ENCODE results near the gene PLCH2.

GRCh38 chr1:2481885-2482284 lies 5.8 kb downstream of the PLCH2 start:
- TF ChIP-seq, protein P1, sequence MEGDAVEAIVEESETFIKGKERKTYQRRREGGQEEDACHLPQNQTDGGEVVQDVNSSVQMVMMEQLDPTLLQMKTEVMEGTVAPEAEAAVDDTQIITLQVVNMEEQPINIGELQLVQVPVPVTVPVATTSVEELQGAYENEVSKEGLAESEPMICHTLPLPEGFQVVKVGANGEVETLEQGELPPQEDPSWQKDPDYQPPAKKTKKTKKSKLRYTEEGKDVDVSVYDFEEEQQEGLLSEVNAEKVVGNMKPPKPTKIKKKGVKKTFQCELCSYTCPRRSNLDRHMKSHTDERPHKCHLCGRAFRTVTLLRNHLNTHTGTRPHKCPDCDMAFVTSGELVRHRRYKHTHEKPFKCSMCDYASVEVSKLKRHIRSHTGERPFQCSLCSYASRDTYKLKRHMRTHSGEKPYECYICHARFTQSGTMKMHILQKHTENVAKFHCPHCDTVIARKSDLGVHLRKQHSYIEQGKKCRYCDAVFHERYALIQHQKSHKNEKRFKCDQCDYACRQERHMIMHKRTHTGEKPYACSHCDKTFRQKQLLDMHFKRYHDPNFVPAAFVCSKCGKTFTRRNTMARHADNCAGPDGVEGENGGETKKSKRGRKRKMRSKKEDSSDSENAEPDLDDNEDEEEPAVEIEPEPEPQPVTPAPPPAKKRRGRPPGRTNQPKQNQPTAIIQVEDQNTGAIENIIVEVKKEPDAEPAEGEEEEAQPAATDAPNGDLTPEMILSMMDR (IDR thresholded peaks at IDR 0.05; ENCODE audit: poor library complexity, severe bottlenecking), result no peak
- TF ChIP-seq POLR2AphosphoS5 (IDR thresholded peaks at IDR 0.05) (no peak), TAF1 (IDR thresholded peaks at IDR 0.05; ENCODE audit: low read depth) (no peak), EZH2 (IDR thresholded peaks at IDR 0.05; ENCODE audit: borderline replicate concordance, insufficient read depth, low read length, poor library complexity, severe bottlenecking) (no peak), MXI1 (conservative IDR thresholded peaks at IDR 0.05; ENCODE audit: poor library complexity, severe bottlenecking) (no peak), EP300 (conservative IDR thresholded peaks at IDR 0.05; ENCODE audit: poor library complexity, severe bottlenecking) (no peak), RAD21 (conservative IDR thresholded peaks at IDR 0.05) (no peak)
- TF ChIP-seq, protein P2, sequence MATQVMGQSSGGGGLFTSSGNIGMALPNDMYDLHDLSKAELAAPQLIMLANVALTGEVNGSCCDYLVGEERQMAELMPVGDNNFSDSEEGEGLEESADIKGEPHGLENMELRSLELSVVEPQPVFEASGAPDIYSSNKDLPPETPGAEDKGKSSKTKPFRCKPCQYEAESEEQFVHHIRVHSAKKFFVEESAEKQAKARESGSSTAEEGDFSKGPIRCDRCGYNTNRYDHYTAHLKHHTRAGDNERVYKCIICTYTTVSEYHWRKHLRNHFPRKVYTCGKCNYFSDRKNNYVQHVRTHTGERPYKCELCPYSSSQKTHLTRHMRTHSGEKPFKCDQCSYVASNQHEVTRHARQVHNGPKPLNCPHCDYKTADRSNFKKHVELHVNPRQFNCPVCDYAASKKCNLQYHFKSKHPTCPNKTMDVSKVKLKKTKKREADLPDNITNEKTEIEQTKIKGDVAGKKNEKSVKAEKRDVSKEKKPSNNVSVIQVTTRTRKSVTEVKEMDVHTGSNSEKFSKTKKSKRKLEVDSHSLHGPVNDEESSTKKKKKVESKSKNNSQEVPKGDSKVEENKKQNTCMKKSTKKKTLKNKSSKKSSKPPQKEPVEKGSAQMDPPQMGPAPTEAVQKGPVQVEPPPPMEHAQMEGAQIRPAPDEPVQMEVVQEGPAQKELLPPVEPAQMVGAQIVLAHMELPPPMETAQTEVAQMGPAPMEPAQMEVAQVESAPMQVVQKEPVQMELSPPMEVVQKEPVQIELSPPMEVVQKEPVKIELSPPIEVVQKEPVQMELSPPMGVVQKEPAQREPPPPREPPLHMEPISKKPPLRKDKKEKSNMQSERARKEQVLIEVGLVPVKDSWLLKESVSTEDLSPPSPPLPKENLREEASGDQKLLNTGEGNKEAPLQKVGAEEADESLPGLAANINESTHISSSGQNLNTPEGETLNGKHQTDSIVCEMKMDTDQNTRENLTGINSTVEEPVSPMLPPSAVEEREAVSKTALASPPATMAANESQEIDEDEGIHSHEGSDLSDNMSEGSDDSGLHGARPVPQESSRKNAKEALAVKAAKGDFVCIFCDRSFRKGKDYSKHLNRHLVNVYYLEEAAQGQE (IDR thresholded peaks at IDR 0.05; ENCODE audit: borderline replicate concordance), result no peak
